Fibroblast of pulmonary artery (primary cell): ENCODE results near the gene TCF21.

Experiments used
- DNase-seq: peaks from one replicate; pipeline ENCODE4 v3.0.0-alpha.2; 2010; ENCODE audit warnings: low read depth
- H3K4me3 ChIP-seq: replicated peaks from 2 replicates; pipeline ENCODE4 v1.5.1; 2011; ENCODE audit warnings: low read depth, mild to moderate bottlenecking, control low read depth, low read length, moderate library complexity
- CTCF ChIP-seq: IDR thresholded peaks from 2 replicates; pipeline ENCODE4 v1.5.1; 2011; ENCODE audit warnings: mild to moderate bottlenecking, control low read depth, low read length, inconsistent platforms; ENCODE audit errors: missing control alignments

Gene TCF21

GRCh38 chr6:133888929-133889556 lies at the start of gene TCF21:
TCF21 (plus strand) TSS chr6:133889113; CDS start chr6:133889398, 285 bp downstream.
- peak; percentile 83 for DNase-seq
- peak within 1 kb of the TSS; percentile 73 for H3K4me3 ChIP-seq
- TF ChIP-seq CTCF, result no peak

- DNase-seq, result no peak
- TF ChIP-seq CTCF, result no peak
- H3K4me3 ChIP-seq, result no peak overlapping the region
Measured at GRCh38 chr6:133841176-133841575, 47.7 kb upstream of the TCF21 start.

GRCh38 chr6:133843098-133843497 lies 45.8 kb upstream of the TCF21 start:
- no peak for DNase-seq
- no peak for TF ChIP-seq CTCF
- no peak overlapping the region for H3K4me3 ChIP-seq

GRCh38 chr6:133844709-133845108 lies 44.2 kb upstream of the TCF21 start:
- no peak for DNase-seq
- TF ChIP-seq CTCF, result no peak
- H3K4me3 ChIP-seq, result no peak overlapping the region

GRCh38 chr6:133854041-133854363 lies 34.9 kb upstream of the TCF21 start:
- DNase-seq, result no peak
- no peak overlapping the region for H3K4me3 ChIP-seq
- no peak for TF ChIP-seq CTCF

GRCh38 chr6:133854364-133855275 lies 34.3 kb upstream of the TCF21 start:
- no peak for DNase-seq
- TF ChIP-seq CTCF, result peak; percentile 8
- peak overlapping the region; percentile 25 for H3K4me3 ChIP-seq
